Stimulated activated CD4-positive, alpha-beta T cell treated with anti-CD3 and anti-CD28 coated beads, Interleukin-4, amount 100 ng/mL, for 1 hour (primary cell): ENCODE measurements around the gene CLEC4G.
A peak's percentile ranks its signal among the peaks of the same experiment; 100 is the strongest.

ENCODE experiments used
- DNase-seq: peaks from one replicate; pipeline ENCODE4 v3.0.0-alpha.2; 2020

CLEC4G gene

DNA sequence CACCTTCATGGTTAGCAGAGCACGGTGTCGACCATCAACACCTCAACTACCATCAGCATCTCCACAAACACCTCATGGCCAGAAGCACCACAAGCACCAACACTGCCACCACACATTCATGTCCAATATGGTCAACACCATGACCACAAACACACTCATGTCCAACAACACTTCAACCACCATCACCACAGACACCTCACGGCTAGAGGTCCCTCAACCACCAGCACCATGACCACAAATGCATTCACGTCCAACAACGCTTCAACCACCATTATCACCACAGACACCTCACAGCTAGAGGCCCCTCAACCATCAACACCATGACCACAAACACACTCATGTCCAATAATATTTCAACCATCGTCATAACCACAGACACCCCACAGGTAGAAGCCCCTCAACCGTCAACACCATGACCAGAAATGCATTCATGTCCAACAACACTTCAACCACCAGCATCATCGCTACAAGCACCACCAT lies 41.1 kb downstream of the CLEC4G start:
- no peak for DNase-seq

DNA sequence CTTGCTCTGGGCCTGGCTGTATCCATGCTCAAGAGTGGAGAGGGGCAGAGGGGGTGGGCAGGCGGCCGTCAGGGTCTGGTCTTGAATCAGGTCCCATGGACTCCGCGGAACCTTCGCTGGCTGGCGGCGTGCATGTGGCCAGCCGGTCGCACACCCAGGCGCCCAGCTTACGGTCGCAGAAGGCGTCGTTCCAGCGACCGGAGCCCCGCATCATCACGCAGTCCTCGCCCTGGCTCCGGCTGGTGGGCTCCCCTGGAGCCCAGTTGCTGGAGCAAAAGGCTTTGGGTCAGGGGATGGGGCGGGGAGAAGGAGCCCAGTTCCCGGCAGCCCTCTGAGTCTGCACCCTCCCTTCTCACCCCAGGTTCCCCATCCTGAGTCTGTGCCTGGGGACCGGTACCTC lies 42.7 kb downstream of the CLEC4G start:
- no peak for DNase-seq

DNA sequence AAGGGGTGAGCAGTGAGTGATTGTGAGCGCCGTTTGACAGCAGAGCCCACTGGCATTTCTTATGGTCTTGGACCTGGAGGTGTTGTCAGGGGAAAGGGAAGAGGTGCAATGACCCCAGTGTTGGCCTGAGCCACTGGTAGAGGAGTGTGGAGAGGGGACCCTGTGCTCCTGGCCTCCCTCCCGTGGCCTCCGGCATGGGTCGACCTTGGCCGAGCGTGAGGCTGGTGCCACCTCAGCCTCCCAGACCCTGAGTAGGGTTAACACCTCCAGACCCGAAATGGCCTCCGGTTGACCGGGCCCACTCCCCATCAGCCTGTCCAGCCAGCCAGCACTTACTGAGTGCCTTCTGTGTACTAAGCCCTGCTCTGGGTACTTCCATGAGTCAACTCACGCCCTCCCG lies 44.7 kb downstream of the CLEC4G start:
- no peak for DNase-seq

DNA sequence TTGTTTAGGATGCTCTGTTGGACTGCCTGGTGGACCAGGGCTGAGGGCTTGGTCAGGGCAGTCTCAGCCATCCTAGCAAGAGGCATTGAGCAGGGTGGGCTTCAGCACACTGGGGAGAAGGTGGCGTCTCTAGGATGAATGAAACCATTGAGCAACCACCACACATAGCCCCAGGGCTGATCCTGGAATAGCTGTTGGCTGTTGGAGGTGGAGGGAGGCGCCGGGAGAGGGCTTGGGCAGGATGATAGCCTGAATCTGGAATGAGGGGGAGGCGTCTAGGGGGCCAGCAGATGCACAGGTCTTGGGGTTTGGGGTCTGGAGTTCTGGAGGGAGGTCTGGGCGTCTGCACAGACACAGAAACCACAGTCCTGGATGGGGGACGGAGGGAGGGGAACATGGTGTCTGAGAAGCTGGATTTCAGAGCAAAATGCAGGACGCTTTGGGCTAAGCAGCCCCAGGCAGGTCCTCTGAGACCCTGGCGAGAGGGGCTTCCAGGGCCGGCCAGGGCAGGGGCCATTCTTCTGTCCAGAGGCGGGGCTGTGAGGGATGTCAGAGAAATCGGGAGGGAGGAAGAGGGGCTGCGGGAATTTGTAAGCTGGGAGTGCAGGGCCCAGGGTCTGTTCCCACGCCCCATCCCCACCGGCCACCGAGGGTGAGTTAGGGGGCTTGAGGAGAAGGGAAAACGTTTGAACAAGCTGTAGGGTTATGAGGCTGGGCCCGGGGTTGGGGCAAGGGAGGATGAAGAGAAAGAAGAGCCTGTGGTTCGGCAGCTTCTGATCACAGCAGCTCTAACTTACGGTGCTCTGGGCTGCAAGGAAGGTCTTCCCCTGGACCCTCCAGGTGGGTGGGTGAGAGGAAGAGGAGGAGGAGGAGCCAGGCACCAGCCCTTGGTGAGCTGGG lies 46.1 kb downstream of the CLEC4G start:
- no peak for DNase-seq

DNA sequence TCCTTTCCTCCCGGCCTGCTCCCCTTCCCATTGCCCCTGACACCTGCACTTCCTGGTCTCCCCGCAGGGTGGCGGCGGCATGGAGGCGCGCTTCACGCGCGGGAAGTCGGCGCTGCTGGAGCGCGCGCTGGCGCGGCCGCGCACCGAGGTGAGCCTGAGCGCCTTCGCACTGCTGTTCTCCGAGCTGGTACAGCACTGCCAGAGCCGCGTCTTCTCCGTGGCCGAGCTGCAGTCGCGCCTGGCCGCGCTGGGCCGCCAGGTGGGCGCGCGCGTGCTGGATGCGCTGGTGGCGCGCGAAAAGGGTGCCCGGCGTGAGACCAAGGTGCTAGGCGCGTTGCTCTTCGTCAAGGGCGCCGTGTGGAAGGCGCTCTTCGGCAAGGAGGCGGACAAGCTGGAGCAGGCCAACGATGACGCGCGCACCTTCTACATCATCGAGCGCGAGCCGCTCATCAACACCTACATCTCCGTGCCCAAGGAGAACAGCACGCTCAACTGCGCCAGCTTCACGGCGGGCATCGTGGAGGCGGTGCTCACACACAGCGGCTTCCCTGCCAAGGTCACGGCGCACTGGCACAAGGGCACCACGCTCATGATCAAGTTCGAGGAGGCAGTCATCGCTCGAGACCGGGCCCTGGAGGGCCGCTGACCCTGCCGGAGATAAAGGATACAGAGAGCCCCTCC lies 49.6 kb downstream of the CLEC4G start:
- DNase-seq: no peak

DNA sequence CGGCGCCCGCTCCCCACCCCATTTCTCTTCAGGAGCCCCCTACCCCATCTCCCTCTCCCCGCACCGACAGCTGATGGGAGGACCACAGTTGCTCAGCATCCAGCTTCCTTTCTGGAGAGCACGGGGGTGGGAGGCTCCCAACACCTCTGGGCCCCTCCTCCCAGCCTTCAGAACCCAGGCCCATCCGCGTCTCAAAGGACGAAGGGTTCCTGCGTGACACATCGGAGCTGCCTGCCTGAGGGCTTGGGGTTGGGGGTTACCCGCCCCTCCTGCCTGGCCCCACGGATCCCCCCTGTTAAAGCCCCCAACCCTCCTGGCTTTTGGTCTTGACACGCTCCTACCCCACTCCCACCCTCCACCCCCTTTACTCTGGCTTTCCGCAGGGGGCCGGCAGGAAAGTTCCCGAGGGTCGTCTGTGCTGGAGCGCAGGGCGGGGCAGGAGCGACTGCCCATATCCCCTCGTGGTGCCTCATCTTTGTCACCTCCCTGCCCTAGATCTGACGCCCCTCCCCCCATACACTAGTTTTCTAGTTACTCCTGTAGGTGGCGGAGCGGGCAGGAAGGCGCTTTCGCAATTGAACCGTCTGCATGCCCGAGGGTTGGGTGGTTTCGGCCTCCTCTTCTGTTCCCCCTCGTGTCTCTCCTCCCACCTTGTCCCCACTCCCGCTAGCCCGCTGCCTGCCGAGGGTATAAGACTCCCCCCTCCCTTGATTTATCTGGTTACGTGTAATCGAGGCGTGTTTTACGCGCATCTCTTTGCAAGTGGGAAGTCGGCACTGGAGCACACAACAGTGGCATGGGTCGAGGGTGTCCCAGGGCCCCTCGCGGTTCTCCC lies 50.4 kb downstream of the CLEC4G start:
- DNase-seq: peak; percentile 80

DNA sequence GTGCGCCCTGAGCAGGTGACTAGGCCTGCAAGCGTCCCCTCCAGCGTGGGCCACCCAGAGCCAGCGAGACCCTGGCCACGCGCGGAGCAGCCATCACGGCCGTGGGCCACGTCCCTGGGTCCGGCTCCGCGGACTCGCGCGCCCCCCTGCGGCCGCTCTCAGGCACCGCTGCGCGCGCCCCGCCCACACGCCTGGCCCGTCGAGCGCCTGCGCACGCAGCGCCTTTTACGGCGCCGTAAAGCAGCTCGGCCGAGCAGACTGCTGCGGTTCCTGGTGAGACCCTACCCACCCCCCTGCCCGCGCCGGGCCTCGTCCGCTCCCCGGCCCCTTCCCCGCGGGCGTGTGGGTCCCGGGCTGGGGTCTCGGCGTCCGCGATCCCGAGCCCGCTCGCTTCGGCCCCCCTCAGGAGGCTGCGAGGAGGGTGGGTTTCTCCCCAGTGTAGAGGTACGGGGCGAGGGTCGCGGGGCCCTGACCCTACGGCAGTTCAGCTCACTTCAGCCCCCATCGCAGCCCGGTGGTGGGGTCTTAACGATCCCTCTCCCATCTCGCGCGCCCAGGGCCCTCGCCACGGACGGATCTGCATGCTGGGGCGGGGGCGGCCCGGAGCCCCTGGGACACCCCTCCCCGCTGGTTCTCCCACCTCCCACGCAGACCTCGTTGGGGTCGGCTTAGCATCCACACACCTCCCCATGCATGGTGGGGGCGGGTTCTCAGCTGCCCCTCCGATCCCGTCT lies 51.1 kb downstream of the CLEC4G start, which contains the start of gene TRAPPC5:
Gene TRAPPC5, plus strand, starts transcription at position 228 of the 734 bp plus-strand sequence. CDS start 1,421 bp downstream, outside the sequence.
- peak; percentile 88 for DNase-seq

DNA sequence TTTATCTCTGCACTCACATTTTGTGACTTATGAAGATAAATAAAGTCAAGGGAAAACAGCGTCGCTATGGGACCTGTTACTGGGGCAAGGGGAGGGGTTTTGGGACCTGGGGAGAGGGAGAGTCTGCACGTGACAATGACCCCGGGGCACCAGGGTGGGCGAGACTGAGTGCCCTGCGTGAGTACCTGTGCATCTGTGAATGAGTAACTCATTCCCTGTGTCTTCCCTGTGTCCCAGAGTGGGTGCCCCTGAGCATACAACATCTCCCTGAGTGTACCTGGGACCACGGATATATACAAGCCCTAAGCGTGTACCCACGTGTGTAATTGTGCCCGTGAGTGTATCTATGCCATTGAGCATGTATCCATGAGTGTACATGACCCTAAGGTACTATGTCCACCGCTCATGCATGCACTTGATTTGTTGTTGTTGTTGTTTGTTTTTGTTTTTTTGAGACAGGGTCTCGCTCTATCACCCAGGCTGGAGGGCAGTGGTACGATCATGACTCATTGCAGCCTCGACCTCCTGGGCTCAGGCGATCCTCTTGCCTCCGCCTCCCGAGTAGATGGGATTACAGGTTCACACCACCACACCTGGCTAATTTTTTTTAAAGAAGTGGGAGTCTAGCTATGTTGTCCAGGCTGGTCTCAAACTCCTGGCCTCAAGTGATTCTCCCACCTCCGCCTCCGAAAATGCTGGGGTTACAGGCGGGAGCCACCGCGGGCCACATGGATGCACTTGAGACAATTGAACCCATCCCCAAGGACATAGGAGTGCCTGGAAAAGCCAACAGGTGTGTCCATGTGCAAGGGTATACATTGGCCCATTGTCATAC lies 51.9 kb downstream of the CLEC4G start:
- DNase-seq: no peak

DNA sequence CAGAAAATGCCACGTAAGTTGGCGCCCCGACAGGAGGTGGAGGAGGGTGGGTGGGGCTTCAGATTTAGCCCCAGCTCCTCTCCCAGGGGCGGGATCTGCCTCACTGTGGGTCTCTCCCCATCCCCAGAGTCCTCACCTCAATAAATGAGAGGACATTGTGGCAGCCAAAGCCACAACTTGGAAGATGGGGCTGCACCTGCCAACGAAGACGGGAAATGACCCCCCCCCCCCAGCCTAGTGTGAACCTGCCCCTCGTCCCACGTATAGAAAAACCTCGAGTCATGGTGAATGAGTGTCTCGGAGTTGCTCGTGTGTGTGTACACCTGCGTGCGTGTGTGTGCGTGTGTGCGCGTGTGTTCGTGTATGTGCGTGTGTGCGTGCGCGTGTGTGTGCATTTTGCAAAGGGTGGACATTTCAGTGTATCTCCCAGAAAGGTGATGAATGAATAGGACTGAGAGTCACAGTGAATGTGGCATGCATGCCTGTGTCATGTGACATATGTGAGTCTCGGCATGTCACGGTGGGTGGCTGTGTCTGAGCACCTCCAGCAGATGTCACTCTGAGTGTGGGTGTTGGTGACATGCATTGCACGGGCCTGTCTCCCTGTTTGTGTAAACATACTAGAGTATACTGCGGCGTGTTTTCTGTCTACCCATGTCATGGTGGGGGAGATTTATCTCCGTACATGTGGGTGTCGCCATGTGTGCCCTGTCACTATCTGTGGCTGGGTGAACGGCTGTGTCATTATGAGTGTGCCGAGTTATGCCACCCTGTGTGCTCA lies 52.7 kb downstream of the CLEC4G start:
- DNase-seq: peak; percentile 69
